K562 (cell line): ENCODE data around the gene SLC1A3. TPM values are rescaled to one million over a fixed set of nuclear protein-coding genes. Genes with fewer than 3 reads are reported as not detected.

ENCODE experiments used
- ATAC-seq: fragments of 200-7000 bp; cut with Tn5 transposase; 3 replicates; pipeline ENCODE4 v1.9.1; 2020; ENCODE audit warnings: moderate library complexity
- BruUV-seq: library from RNA; stranded (reverse); fragments of 400-500 nt; replicated peaks from 2 replicates; lab custom pipeline; 2021; lab: Mats Ljungman, UMichigan
- CTCF ChIA-PET: fragments of 300-600 bp; formaldehyde crosslinking; extraction: SDS; loops from one replicate; lab custom pipeline; 2021; ENCODE audit warnings: low intra/inter-chr PET ratio; lab: Yijun Ruan, JAX
- POLR2A ChIA-PET: fragments of 300-600, 350-650 bp; sonication (Branson Sonifier 250); formaldehyde crosslinking; extraction: SDS; loops from one replicate; lab custom pipeline; 2021; ENCODE audit warnings: antibody characterized with exemption, inconsistent platforms; lab: Yijun Ruan, JAX
- DNase-seq, 4 experiments: peaks; one replicate each; pipeline versions ENCODE4 v3.0.0 to v3.0.0-alpha.2; 2011 to 2018; ENCODE audit warnings: low spot score in 3 of 4, mixed read lengths in 3 of 4; ENCODE audit errors: extremely low read depth in 1 of 4
- FAIRE-seq: peaks from 2 replicates; lab custom pipeline; 2011; peaks lifted over from hg19 to GRCh38; lab: Jason Lieb, UNC
- H2AFZ ChIP-seq: 2 replicates; pipeline ENCODE4 v1.6.0; 2011; ENCODE audit warnings: low read depth, low read length, control low read depth, inconsistent platforms
- H3K27ac ChIP-seq: fragments of 200-600 bp; 3 replicates; pipeline ENCODE4 v1.8.0; 2011; ENCODE audit warnings: low read depth, mild to moderate bottlenecking, control low read depth, inconsistent platforms, low read length, moderate library complexity, mixed read lengths; ENCODE audit errors: extremely low read depth
- H3K27me3 ChIP-seq, 2 experiments: fragments of 300-600 bp in 1 of 2; 2 replicates in 1 of 2; 3 replicates in 1 of 2; pipeline versions ENCODE4 v1.6.0 to v1.8.0; 2011; ENCODE audit warnings: inconsistent platforms in 2 of 2, low read length in 2 of 2, mild to moderate bottlenecking in 1 of 2, mixed read lengths in 1 of 2, moderate library complexity in 1 of 2; ENCODE audit not compliant: control insufficient read depth in 2 of 2, insufficient read depth in 2 of 2
- H3K36me3 ChIP-seq: fragments of 300-600 bp; 3 replicates; pipeline ENCODE4 v1.8.0; 2011; ENCODE audit warnings: mild to moderate bottlenecking, low read length, inconsistent platforms; ENCODE audit not compliant: control insufficient read depth, insufficient read depth
- H3K4me1 ChIP-seq, 2 experiments: fragments of 200-600 bp in 1 of 2; replicated peaks in 1 of 2; 2 replicates in 1 of 2; 3 replicates in 1 of 2; pipeline versions ENCODE4 v1.5.1 to v1.8.0; 2011; ENCODE audit warnings: inconsistent platforms in 2 of 2, low read length in 2 of 2, mild to moderate bottlenecking in 1 of 2, mixed read lengths in 1 of 2, moderate library complexity in 1 of 2; ENCODE audit not compliant: control insufficient read depth in 2 of 2, insufficient read depth in 2 of 2
- H3K4me2 ChIP-seq: 2 replicates; pipeline ENCODE4 v1.6.1; 2011; ENCODE audit warnings: low read length, control low read depth, inconsistent platforms, mixed read lengths; ENCODE audit not compliant: insufficient read depth
- H3K4me3 ChIP-seq: fragments of 200-600 bp; sonication (generic), shearing (Covaris generic); 2 replicates; pipeline ENCODE4 v1.5.1; 2016; ENCODE audit warnings: control low read depth, inconsistent platforms
- H3K79me2 ChIP-seq: fragments of 200-600 bp; 3 replicates; pipeline ENCODE4 v1.8.0; 2011; ENCODE audit warnings: low read length, inconsistent platforms; ENCODE audit not compliant: control insufficient read depth, insufficient read depth
- H3K9ac ChIP-seq, 2 experiments: 2 replicates each; pipeline versions ENCODE4 v1.6.0 to v1.6.1; 2011; ENCODE audit warnings: low read depth in 2 of 2, low read length in 2 of 2, control low read depth in 1 of 2, inconsistent platforms in 1 of 2, mild to moderate bottlenecking in 1 of 2, mixed read lengths in 1 of 2; ENCODE audit not compliant: insufficient read depth in 1 of 2
- H3K9me1 ChIP-seq: one replicate; pipeline ENCODE4 v1.6.0; 2011; ENCODE audit warnings: inconsistent platforms, mild to moderate bottlenecking, low read length, moderate library complexity; ENCODE audit not compliant: control insufficient read depth, insufficient read depth
- H3K9me3 ChIP-seq: replicated peaks from 2 replicates; pipeline ENCODE4 v1.5.1; 2011; ENCODE audit warnings: low read depth, low read length, inconsistent platforms; ENCODE audit not compliant: control insufficient read depth, insufficient read depth
- H4K20me1 ChIP-seq: replicated peaks from 2 replicates; pipeline ENCODE4 v1.6.1; 2011; ENCODE audit warnings: low read length, inconsistent platforms, mixed read lengths; ENCODE audit not compliant: control insufficient read depth, insufficient read depth
- CUX1 ChIP-seq: fragments of 200-800 bp; sonication (Bioruptor generic); IDR thresholded peaks from 2 replicates; pipeline ENCODE4 v1.6.1; 2016; ENCODE audit warnings: missing genetic modification characterization, missing compliant biosample characterization
- E2F5 ChIP-seq: sonication (generic); formaldehyde crosslinking; IDR thresholded peaks from 2 replicates; pipeline ENCODE4 v1.8.0; 2022; ENCODE audit warnings: mild to moderate bottlenecking, missing genetic modification reagents
- NFE2 ChIP-seq: IDR thresholded peaks from 2 replicates; pipeline ENCODE4 v1.6.1; 2014; ENCODE audit warnings: antibody characterized with exemption, low read depth
- PTRF ChIP-seq: fragments of 450-650 bp; IDR thresholded peaks from 2 replicates; pipeline ENCODE4 v1.6.1; 2016; ENCODE audit warnings: mild to moderate bottlenecking, missing genetic modification characterization, missing compliant biosample characterization
- ZNF24 ChIP-seq: fragments of 450-650 bp; IDR thresholded peaks from 2 replicates; pipeline ENCODE4 v1.6.1; 2016
- WGBS: fragments of 100-300 bp; shearing (Covaris generic); methylation state at CpG from one replicate; pipeline ENCODE4 v1.1.6; 2016; ENCODE audit warnings: low coverage, mixed read lengths; ENCODE audit not compliant: insufficient coverage; ENCODE audit errors: missing lambda C conversion rate; 5-methylcytosine and 5-hydroxymethylcytosine counted together
- in situ Hi-C: fragments of 300-500 bp; cut with MboI; formaldehyde crosslinking; loops from 4 replicates; pipeline ENCODE4 v1.15.0; 2018; ENCODE audit warnings: inconsistent platforms, mixed read lengths
- intact Hi-C: fragments of 100-400 bp; cut with micrococcal nuclease; formaldehyde crosslinking; loops from 2 replicates; pipeline ENCODE4 v1.14.2; 2022
- polyA plus RNA-seq, 8 experiments: library from polyadenylated mRNA; depleted of rRNA in 4 of 8; stranded (reverse) in 5 of 8; unstranded in 3 of 8; fragments of >200 nt; fragmentation: Nextera tagmentation in 2 of 8; fragmentation: Illumina TruSeq in 1 of 8; extraction: Ambion mirVana in 2 of 8; extraction: Trizol in 1 of 8; gene quantifications; 2 replicates each; pipeline versions ENCODE4 v1.2.1 to v1.2.3, GENCODE V29; 2011 to 2014; ENCODE audit warnings: inconsistent platforms in 1 of 8, missing spikeins in 1 of 8
- total RNA-seq, 7 experiments: library from RNA; depleted of rRNA in 6 of 7; stranded (reverse); fragments of >200 nt in 6 of 7; fragmentation: Illumina TruSeq in 2 of 7; extraction: Trizol in 2 of 7; gene quantifications; 2 replicates each; pipeline versions ENCODE4 v1.2.1 to v1.2.3, GENCODE V29; 2011 to 2021; ENCODE audit warnings: low replicate concordance in 1 of 7

SLC1A3 gene
- total and polyA plus RNA-seq, 9 of the 15 experiments (the other 6 are each of a cell fraction or from before 2014, with no cell fraction given) = 0.13 TPM; not detected in 8

- CTCF ChIA-PET = no interaction called here
Observed at GRCh38 chr5:36596756-36597155, 9.7 kb upstream of the SLC1A3 start.

More at GRCh38 chr5:36596756-36597155, 9.7 kb upstream of the SLC1A3 start:
- POLR2A ChIA-PET = no interaction called here
- H3K4me1 ChIP-seq = no peaks in the 10 kb centered on the region
- in situ Hi-C loops = no loop called here
- DNase-seq (no peak), FAIRE-seq (no peak), ATAC-seq (no peak)
- no peaks in the 10 kb centered on the region for H3K36me3 ChIP-seq
- H2AFZ ChIP-seq = no peak overlapping the region
- TF ChIP-seq ZNF24 (no peak), PTRF (tag) (no peak), CUX1 (CRISPR knock-in tag) (no peak), E2F5 (no peak), NFE2 (no peak)
- no peaks in the 10 kb centered on the region for H4K20me1 ChIP-seq
- no peaks in the 10 kb centered on the region for H3K79me2 ChIP-seq
- no peak overlapping the region for H3K27ac ChIP-seq
- WGBS = 0% methylated on average over 6 of the region's 6 CpGs
- H3K9me3 ChIP-seq = no peaks in the 10 kb centered on the region
- H3K4me3 ChIP-seq = no peak overlapping the region
- no TSS peak for BruUV-seq
- H3K9ac ChIP-seq = no peak overlapping the region
- H3K27me3 ChIP-seq = peaks cover 8 to 9% of the 10 kb centered on the region in 2 experiments; a peak in 2 of 5 replicates
- intact Hi-C loops = no loop called here
- H3K4me2 ChIP-seq = no peak overlapping the region
- no peaks in the 10 kb centered on the region for H3K9me1 ChIP-seq
